ENCODE results near the gene ATP2C2.

DNA sequence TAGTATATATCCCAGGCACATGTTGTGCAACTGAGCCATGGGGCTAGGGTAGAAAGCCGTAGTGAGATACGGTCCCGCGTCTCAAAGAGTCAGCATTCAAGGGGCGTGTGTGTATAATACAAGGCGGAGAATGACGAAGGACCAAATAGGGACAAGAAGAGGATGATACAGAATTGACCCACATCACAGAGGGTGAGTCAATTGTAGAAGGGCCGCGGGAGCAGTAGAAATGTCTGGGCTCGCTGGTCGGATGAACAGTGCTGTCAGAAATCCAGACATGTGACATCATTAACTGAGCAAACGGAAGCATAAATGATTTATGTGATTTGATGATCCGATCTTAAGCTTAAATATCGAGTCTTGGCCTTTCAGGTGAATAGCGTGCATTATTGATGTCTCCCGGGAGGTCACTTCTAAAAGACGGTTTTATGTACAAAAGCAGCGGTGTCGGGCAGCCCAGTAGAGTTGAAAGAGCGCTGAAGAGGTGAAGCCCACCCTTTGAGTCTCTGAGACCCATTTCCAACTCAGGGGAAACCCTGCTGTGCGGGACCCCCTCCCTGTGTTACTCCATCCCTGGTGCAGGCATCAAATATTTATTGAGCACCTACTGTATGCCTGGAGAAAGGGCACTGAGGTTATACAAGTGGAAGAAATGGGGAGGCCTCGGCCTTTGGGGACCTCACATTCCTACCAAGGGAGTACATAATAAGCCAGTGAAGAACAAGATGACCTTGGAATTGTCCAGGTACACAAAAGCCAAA, 45.1 kb downstream of the ATP2C2 start:
- TF ChIP-seq YY1 (IDR thresholded peaks at IDR 0.05; ENCODE audit: insufficient read depth, insufficient read length) (no peak), SUZ12 (IDR thresholded peaks at IDR 0.05; ENCODE audit: extremely low read depth, insufficient read depth, insufficient read length) (no peak), ZNF274 (IDR thresholded peaks at IDR 0.05; ENCODE audit: low read depth, low read length) (no peak)
